Loucy (cell line): ENCODE data around the gene LCE1D.

ENCODE experiments used
- H2AFZ ChIP-seq: fragments of 200-600 bp; sonication (generic); 2 replicates; pipeline ENCODE4 v1.6.0; 2016; ENCODE audit warnings: antibody characterized with exemption, mild to moderate bottlenecking, low read length, moderate library complexity
- H3F3A ChIP-seq: fragments of 200-600 bp; 2 replicates; pipeline ENCODE4 v1.6.0; 2016; ENCODE audit warnings: antibody characterized with exemption, low read depth, mild to moderate bottlenecking
- H3K27me3 ChIP-seq: fragments of 200-600 bp; sonication (generic); 2 replicates; pipeline ENCODE4 v1.6.1; 2014; ENCODE audit warnings: low read length, mild to moderate bottlenecking; ENCODE audit not compliant: insufficient read depth, poor library complexity, severe bottlenecking
- H3K36me3 ChIP-seq: fragments of 200-600 bp; sonication (generic); 2 replicates; pipeline ENCODE4 v1.6.1; 2016; ENCODE audit warnings: low read length; ENCODE audit not compliant: insufficient read depth
- H3K4me1 ChIP-seq: fragments of 200-600 bp; sonication (generic); 2 replicates; pipeline ENCODE4 v1.5.1; 2014; ENCODE audit warnings: low read length, mild to moderate bottlenecking; ENCODE audit not compliant: insufficient read depth, poor library complexity, severe bottlenecking
- H3K4me2 ChIP-seq: fragments of 200-600 bp; sonication (generic); 2 replicates; pipeline ENCODE4 v1.6.0; 2014; ENCODE audit warnings: antibody characterized with exemption, low read length, low read depth, mild to moderate bottlenecking; ENCODE audit not compliant: poor library complexity, severe bottlenecking
- H3K4me3 ChIP-seq: fragments of 200-600 bp; sonication (generic); 2 replicates; pipeline ENCODE4 v1.5.1; 2014; ENCODE audit warnings: low read length, mild to moderate bottlenecking, mixed read lengths; ENCODE audit not compliant: poor library complexity, severe bottlenecking
- H3K79me2 ChIP-seq: fragments of 200-600 bp; sonication (generic); 2 replicates; pipeline ENCODE4 v1.6.1; 2014; ENCODE audit warnings: low read length; ENCODE audit not compliant: insufficient read depth
- H3K9ac ChIP-seq: fragments of 200-600 bp; sonication (generic); 2 replicates; pipeline ENCODE4 v1.6.0; 2014; ENCODE audit warnings: mild to moderate bottlenecking, low read depth, low read length, moderate library complexity; ENCODE audit not compliant: poor library complexity, severe bottlenecking
- H3K9me2 ChIP-seq: fragments of 200-600 bp; sonication (generic); replicated peaks from 2 replicates; pipeline ENCODE4 v1.6.1; 2016; ENCODE audit warnings: low read depth, low read length, mixed read lengths
- H3K9me3 ChIP-seq: fragments of 200-600 bp; sonication (generic); 2 replicates; pipeline ENCODE4 v1.6.1; 2014; ENCODE audit warnings: mild to moderate bottlenecking, antibody characterized with exemption, low read length, low read depth; ENCODE audit not compliant: insufficient read depth
- H4K20me1 ChIP-seq: fragments of 200-600 bp; sonication (generic); 2 replicates; pipeline ENCODE4 v1.6.0; 2014; ENCODE audit warnings: antibody characterized with exemption, low read length, mild to moderate bottlenecking; ENCODE audit not compliant: insufficient read depth, poor library complexity, severe bottlenecking
- EZH2phosphoT487 ChIP-seq: fragments of 200-600 bp; IDR thresholded peaks from 2 replicates; pipeline ENCODE4 v1.6.1; 2018; ENCODE audit warnings: antibody characterized with exemption, mild to moderate bottlenecking, moderate library complexity, borderline replicate concordance
- TF ChIP-seq, protein P1 (sequence below): fragments of 200-600 bp; sonication (generic); conservative IDR thresholded peaks from 2 replicates; pipeline ENCODE4 v1.5.1; 2014; ENCODE audit warnings: mild to moderate bottlenecking, antibody characterized with exemption, low read length

The LCE1D gene

DNA sequence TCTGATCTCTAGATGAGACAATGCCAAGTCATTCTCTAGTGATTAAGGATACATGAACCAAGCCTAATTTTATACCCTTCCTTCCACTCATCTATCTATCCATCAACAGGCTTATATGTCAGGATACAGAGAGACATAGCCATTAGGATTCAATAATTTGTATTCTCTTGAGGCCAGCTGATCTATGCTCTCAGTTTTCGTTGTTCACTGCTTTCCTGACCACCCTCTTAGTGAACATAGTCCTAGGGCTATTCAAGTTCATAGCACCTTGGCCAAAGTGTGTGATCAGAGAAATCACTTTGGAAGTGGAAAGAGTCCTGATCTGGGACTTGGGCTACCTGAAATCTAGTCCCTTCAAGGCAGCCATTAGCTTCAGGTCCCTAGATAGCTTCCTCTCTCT lies 42.9 kb upstream of the LCE1D start:
- no peak overlapping the region for H3K9ac ChIP-seq
- H3K4me1 ChIP-seq, result no peaks in the 10 kb centered on the region
- no peaks in the 10 kb centered on the region for H3F3A ChIP-seq
- H3K79me2 ChIP-seq, result no peaks in the 10 kb centered on the region
- H3K36me3 ChIP-seq, result no peaks in the 10 kb centered on the region
- no peaks in the 10 kb centered on the region for H4K20me1 ChIP-seq
- H3K9me3 ChIP-seq, result no peaks in the 10 kb centered on the region
- TF ChIP-seq, protein P1, sequence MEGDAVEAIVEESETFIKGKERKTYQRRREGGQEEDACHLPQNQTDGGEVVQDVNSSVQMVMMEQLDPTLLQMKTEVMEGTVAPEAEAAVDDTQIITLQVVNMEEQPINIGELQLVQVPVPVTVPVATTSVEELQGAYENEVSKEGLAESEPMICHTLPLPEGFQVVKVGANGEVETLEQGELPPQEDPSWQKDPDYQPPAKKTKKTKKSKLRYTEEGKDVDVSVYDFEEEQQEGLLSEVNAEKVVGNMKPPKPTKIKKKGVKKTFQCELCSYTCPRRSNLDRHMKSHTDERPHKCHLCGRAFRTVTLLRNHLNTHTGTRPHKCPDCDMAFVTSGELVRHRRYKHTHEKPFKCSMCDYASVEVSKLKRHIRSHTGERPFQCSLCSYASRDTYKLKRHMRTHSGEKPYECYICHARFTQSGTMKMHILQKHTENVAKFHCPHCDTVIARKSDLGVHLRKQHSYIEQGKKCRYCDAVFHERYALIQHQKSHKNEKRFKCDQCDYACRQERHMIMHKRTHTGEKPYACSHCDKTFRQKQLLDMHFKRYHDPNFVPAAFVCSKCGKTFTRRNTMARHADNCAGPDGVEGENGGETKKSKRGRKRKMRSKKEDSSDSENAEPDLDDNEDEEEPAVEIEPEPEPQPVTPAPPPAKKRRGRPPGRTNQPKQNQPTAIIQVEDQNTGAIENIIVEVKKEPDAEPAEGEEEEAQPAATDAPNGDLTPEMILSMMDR, result no peak
- TF ChIP-seq EZH2phosphoT487, result no peak
- H3K27me3 ChIP-seq, result no peaks in the 10 kb centered on the region
- H3K4me2 ChIP-seq, result no peak overlapping the region
- H2AFZ ChIP-seq, result no peak overlapping the region
- no peak overlapping the region for H3K4me3 ChIP-seq
- H3K9me2 ChIP-seq, result no peaks in the 10 kb centered on the region

DNA sequence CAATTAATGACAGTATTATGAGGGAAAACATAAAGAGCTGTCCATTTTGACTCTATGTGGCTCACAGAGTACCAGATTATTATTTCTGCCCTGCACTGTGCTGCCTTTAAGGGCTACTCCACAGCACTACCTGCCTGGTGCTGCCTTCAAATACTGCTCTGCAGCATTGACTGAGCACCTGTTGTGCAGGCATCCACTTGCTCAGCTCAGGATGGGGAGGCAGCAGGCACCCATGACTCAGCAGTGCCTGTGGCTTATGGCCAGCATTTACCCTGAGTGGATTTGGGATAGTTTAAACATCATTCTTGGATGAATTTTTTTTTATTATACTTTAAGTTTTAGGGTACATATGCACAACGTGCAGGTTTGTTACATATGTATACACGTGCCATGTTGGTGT lies 39.6 kb upstream of the LCE1D start:
- Histone ChIP-seq H4K20me1 (no peaks in the 10 kb centered on the region), H3K9ac (no peak overlapping the region), H3K4me3 (no peak overlapping the region), H3K9me3 (no peaks in the 10 kb centered on the region), H3K4me2 (no peak overlapping the region), H3K4me1 (no peaks in the 10 kb centered on the region), H3K36me3 (no peaks in the 10 kb centered on the region), H3F3A (no peaks in the 10 kb centered on the region), H3K27me3 (no peaks in the 10 kb centered on the region), H3K79me2 (no peaks in the 10 kb centered on the region), H2AFZ (no peak overlapping the region), H3K9me2 (no peaks in the 10 kb centered on the region)
- TF ChIP-seq, protein P1, result no peak
- no peak for TF ChIP-seq EZH2phosphoT487

DNA sequence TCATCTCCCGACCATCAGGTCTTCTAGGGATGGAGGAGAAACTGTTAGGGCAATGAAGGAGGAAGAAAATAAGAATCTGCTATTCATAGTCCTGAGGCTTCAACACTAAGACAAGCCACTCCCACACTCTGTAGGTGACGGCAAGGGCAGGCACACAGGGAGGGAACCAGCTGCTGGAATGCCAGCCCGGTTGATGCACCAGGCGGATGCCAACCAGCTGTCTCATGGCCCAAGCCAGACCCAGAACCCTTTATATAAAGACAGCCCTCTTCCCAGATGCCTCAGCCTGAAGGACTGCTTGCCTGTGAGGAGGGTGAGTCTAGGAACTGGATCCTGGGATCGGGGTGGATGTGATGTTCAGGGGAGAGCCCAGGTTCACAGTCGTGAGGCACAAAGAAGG lies 38.8 kb upstream of the LCE1D start, which contains the start of gene KPRP:
Gene KPRP (plus strand): TSS at position 279 of the 400 bp plus-strand sequence. CDS start 1,564 bp downstream, outside the sequence.
- no peaks in the 10 kb centered on the region for H3K4me1 ChIP-seq
- no peaks in the 10 kb centered on the region for H3K36me3 ChIP-seq
- H3F3A ChIP-seq, result no peaks in the 10 kb centered on the region
- H3K4me2 ChIP-seq, result no peak within 1 kb of the TSS
- no peaks in the 10 kb centered on the region for H3K9me2 ChIP-seq
- H3K27me3 ChIP-seq, result no peaks in the 10 kb centered on the region
- no peak within 1 kb of the TSS for H2AFZ ChIP-seq
- TF ChIP-seq EZH2phosphoT487, result no peak
- TF ChIP-seq, protein P1, result no peak
- H3K4me3 ChIP-seq, result no peak within 1 kb of the TSS
- H3K79me2 ChIP-seq, result no peaks in the 10 kb centered on the region
- no peaks in the 10 kb centered on the region for H3K9me3 ChIP-seq
- H3K9ac ChIP-seq, result no peak within 1 kb of the TSS
- no peaks in the 10 kb centered on the region for H4K20me1 ChIP-seq
